DND-41 (cell line): ENCODE data around the gene PPP1R3D.

Source experiments
- ATAC-seq: fragments of 200-7000 bp; cut with Tn5 transposase; 3 replicates; pipeline ENCODE4 v1.9.1; 2021; ENCODE audit warnings: low read depth; ENCODE audit not compliant: insufficient read depth
- DNase-seq: peaks from one replicate; pipeline ENCODE4 v3.0.0-alpha.2; 2020
- H2AFZ ChIP-seq: 2 replicates; pipeline ENCODE4 v1.6.0; 2012; ENCODE audit warnings: low read depth, low read length
- H3K27ac ChIP-seq: 2 replicates; pipeline ENCODE4 v1.5.1; 2012; ENCODE audit warnings: low read length, inconsistent platforms
- H3K27me3 ChIP-seq: fragments of 200-600 bp; sonication (generic); 2 replicates; pipeline ENCODE4 v1.6.0; 2012; ENCODE audit warnings: low read length, mild to moderate bottlenecking, inconsistent platforms; ENCODE audit not compliant: insufficient read depth, poor library complexity
- H3K36me3 ChIP-seq: 2 replicates; pipeline ENCODE4 v1.5.1; 2012; ENCODE audit warnings: low read length, inconsistent platforms; ENCODE audit not compliant: insufficient read depth
- H3K4me1 ChIP-seq: 2 replicates; pipeline ENCODE4 v1.5.1; 2012; ENCODE audit warnings: mild to moderate bottlenecking, low read length; ENCODE audit not compliant: insufficient read depth
- H3K4me2 ChIP-seq: 2 replicates; pipeline ENCODE4 v1.6.0; 2012; ENCODE audit warnings: mild to moderate bottlenecking, moderate library complexity, low read length, inconsistent platforms; ENCODE audit not compliant: insufficient read depth
- H3K4me3 ChIP-seq, 2 experiments: fragments of 200-600 bp in 1 of 2; shearing (Covaris generic) in 1 of 2; 2 replicates each; pipeline ENCODE4 v1.5.1; 2012 to 2016; ENCODE audit warnings: inconsistent platforms in 2 of 2, low read length in 2 of 2, mild to moderate bottlenecking in 2 of 2, low read depth in 1 of 2, moderate library complexity in 1 of 2
- H3K79me2 ChIP-seq: 2 replicates; pipeline ENCODE4 v1.6.0; 2012; ENCODE audit warnings: low read length, inconsistent platforms; ENCODE audit not compliant: insufficient read depth
- H3K9ac ChIP-seq: 2 replicates; pipeline ENCODE4 v1.6.0; 2012; ENCODE audit warnings: low read depth, mild to moderate bottlenecking, inconsistent platforms, low read length, moderate library complexity
- H3K9me3 ChIP-seq: 2 replicates; pipeline ENCODE4 v1.5.1; 2012; ENCODE audit warnings: low read length, moderate library complexity, mild to moderate bottlenecking, inconsistent platforms; ENCODE audit not compliant: insufficient read depth, severe bottlenecking
- H4K20me1 ChIP-seq: 2 replicates; pipeline ENCODE4 v1.6.0; 2012; ENCODE audit warnings: low read length; ENCODE audit not compliant: insufficient read depth
- EZH2 ChIP-seq: IDR thresholded peaks from 3 replicates; pipeline ENCODE4 v1.6.1; 2012; ENCODE audit warnings: borderline replicate concordance, low read depth, mild to moderate bottlenecking, moderate library complexity, low read length, inconsistent platforms; ENCODE audit not compliant: severe bottlenecking
- TF ChIP-seq, protein P1 (sequence below): IDR thresholded peaks from 2 replicates; pipeline ENCODE4 v1.5.1; 2012; ENCODE audit warnings: borderline replicate concordance, low read length, moderate library complexity, mild to moderate bottlenecking; ENCODE audit not compliant: poor library complexity, severe bottlenecking; ENCODE audit errors: extremely low read depth

The PPP1R3D gene

DNA sequence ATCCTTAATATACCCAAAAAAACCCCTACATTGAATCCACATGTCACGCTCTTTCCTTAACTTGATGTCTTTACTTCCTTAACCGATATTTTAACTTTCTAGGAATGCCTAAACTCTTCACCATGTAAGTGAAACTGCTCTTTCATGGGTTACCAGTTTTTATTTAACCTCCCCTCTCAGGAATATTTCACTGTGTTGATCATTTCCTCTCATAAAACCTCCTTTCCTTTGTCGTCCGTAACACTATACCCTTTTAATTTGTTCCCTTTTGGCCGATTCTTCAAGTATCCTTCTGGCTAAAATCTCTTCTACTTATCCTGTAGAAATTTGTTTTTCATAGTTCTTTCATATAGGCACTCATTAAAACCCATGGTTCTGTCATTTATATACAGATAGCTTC lies 31.2 kb downstream of the PPP1R3D start:
- no peaks in the 10 kb centered on the region for H3K36me3 ChIP-seq
- H3K4me1 ChIP-seq, result no peaks in the 10 kb centered on the region
- no peak for ATAC-seq

DNA sequence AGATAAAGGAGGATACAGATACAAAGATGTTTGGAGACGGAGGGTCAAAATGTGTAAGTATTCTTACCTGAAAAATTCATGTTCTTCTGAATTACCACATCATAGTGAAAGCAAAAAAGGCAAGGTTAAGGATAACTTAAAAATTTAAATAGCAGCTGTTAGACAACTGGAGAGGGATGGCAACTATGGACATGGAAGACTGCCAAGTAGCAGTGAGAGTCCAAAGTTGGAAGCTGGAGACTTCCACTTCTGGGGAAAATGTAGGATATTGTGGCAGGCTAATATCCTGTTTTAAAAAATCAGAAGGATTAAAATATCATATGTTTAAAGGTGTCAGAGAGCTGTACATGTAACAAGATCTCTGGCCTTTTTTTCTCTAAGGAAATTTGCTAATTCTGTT lies 36.5 kb downstream of the PPP1R3D start:
- no peak for ATAC-seq
- no peaks in the 10 kb centered on the region for H3K79me2 ChIP-seq
- TF ChIP-seq EZH2, result no peak
- TF ChIP-seq, protein P1, sequence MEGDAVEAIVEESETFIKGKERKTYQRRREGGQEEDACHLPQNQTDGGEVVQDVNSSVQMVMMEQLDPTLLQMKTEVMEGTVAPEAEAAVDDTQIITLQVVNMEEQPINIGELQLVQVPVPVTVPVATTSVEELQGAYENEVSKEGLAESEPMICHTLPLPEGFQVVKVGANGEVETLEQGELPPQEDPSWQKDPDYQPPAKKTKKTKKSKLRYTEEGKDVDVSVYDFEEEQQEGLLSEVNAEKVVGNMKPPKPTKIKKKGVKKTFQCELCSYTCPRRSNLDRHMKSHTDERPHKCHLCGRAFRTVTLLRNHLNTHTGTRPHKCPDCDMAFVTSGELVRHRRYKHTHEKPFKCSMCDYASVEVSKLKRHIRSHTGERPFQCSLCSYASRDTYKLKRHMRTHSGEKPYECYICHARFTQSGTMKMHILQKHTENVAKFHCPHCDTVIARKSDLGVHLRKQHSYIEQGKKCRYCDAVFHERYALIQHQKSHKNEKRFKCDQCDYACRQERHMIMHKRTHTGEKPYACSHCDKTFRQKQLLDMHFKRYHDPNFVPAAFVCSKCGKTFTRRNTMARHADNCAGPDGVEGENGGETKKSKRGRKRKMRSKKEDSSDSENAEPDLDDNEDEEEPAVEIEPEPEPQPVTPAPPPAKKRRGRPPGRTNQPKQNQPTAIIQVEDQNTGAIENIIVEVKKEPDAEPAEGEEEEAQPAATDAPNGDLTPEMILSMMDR, result no peak

More for the DNA sequence above, 31.2 kb downstream of the PPP1R3D start:
- no peak overlapping the region for H3K9ac ChIP-seq
- no peaks in the 10 kb centered on the region for H3K9me3 ChIP-seq
- DNase-seq, result no peak
- H2AFZ ChIP-seq, result no peak overlapping the region
- no peaks in the 10 kb centered on the region for H3K79me2 ChIP-seq
- H4K20me1 ChIP-seq, result no peaks in the 10 kb centered on the region
- TF ChIP-seq EZH2, result no peak
- TF ChIP-seq, protein P1, result no peak
- H3K4me3 ChIP-seq, result no peak overlapping the region
- H3K27ac ChIP-seq, result no peak overlapping the region
- H3K27me3 ChIP-seq, result peaks cover 42% of the 10 kb centered on the region
- no peak overlapping the region for H3K4me2 ChIP-seq

DNA sequence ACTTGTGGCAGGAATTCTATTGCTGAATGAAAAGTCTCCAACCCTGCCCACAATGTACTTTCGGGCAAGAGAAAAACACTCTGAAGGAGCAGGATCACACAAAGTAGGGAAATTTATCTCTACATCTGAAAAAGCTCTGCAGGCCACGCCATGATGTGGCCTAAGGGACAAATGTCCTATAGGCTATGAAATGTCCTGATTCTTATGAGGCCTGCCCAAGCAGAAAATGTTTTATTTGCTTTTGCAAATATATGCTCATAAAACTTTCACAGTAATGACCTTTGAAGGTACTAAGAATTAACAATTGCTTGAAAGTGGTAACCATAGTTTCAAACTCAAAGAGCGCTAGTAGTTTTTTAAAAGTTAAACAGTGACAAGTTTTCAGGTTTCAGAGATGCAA lies 37.6 kb downstream of the PPP1R3D start:
- TF ChIP-seq, protein P1, result no peak
- no peak for TF ChIP-seq EZH2
- DNase-seq, result no peak
- no peak overlapping the region for H2AFZ ChIP-seq
- H4K20me1 ChIP-seq, result no peaks in the 10 kb centered on the region
- H3K9ac ChIP-seq, result no peak overlapping the region
- H3K4me2 ChIP-seq, result no peak overlapping the region
- no peaks in the 10 kb centered on the region for H3K36me3 ChIP-seq
- H3K9me3 ChIP-seq, result no peaks in the 10 kb centered on the region
- H3K27ac ChIP-seq, result no peak overlapping the region
- no peak for ATAC-seq
- peaks cover 39% of the 10 kb centered on the region for H3K27me3 ChIP-seq
- H3K4me1 ChIP-seq, result no peaks in the 10 kb centered on the region
- H3K4me3 ChIP-seq, result no peak overlapping the region
- no peaks in the 10 kb centered on the region for H3K79me2 ChIP-seq

More for the DNA sequence above, 36.5 kb downstream of the PPP1R3D start:
- Histone ChIP-seq H3K9me3 (no peaks in the 10 kb centered on the region), H3K27ac (no peak overlapping the region), H3K4me3 (no peak overlapping the region), H2AFZ (no peak overlapping the region), H3K4me1 (no peaks in the 10 kb centered on the region), H3K27me3 (peaks cover 44% of the 10 kb centered on the region), H3K4me2 (no peak overlapping the region), H3K9ac (no peak overlapping the region), H4K20me1 (no peaks in the 10 kb centered on the region), H3K36me3 (no peaks in the 10 kb centered on the region)
- DNase-seq, result no peak

DNA sequence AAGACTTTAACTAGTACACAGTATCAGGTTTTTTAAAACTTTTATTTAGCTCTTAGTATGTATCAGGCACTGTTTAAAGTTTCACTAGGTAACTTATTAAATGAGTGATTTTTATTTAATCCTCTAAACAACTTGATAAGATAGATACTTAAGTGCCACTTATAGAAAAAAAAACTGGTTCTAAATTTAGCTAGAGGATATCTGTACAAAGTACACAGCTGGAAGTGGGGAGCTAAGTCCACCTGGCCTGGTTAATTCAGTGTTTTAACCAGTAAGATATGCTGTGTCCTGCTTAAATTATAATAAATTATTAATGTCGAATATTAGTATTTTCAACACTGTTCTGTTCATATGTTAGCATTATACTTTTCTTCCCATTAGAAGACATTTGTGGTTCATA lies 44.2 kb downstream of the PPP1R3D start:
- DNase-seq (no peak), ATAC-seq (no peak)
- TF ChIP-seq, protein P1, result no peak
- no peak for TF ChIP-seq EZH2
- H3K4me1 ChIP-seq, result no peaks in the 10 kb centered on the region
- H3K9me3 ChIP-seq, result no peaks in the 10 kb centered on the region
- H3K79me2 ChIP-seq, result no peaks in the 10 kb centered on the region
- no peaks in the 10 kb centered on the region; the same call in 1 of the 2 replicates for H4K20me1 ChIP-seq
- H3K36me3 ChIP-seq, result no peaks in the 10 kb centered on the region
- H3K4me2 ChIP-seq, result no peak overlapping the region
- peaks cover 54% of the 10 kb centered on the region for H3K27me3 ChIP-seq
- no peak overlapping the region for H3K27ac ChIP-seq
- no peak overlapping the region for H3K9ac ChIP-seq
- H3K4me3 ChIP-seq, result no peak overlapping the region
- no peak overlapping the region for H2AFZ ChIP-seq
